Measurements from ENCODE around the gene GSTM4.

The GSTM4 gene

DNA sequence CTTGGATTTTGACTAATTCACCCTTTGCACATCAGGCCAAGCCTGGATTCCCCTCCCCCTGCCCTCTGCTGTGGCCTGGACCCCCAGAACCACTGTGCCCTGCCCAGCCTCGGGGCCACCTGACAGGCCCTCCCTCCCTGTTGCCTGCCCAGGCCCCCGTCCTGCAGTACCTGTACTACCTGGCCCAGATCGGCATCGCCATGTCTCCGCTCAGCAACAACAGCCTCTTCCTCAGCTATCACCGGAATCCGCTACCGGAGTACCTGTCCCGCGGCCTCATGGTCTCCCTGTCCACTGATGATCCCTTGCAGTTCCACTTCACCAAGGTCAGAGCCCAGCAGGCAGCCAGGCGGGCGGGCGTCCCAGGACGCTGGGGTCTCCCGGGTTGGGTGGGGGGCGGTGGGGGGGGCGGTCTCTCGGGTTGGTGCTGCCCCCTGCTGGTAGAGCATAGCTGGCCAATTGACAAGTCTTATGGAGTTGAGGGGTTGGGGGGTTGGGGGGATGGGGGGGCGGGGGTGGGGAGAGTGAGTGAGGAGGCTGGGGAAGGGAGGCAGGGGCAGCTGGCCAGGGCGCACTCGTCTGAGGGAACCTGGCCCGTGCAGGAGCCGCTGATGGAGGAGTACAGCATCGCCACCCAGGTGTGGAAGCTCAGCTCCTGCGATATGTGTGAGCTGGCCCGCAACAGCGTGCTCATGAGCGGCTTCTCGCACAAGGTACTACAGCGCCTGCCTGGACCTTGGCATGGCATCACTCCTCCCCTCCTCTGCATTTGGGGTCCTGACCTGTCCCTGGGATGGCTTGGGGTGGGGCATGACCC, 25.6 kb upstream of the GSTM4 start:
- DNase-seq (ENCODE audit: low read depth) = no peak
- no peak overlapping the region for H3K4me3 ChIP-seq (ENCODE audit: low read depth, low read length)
- TF ChIP-seq, protein P1, sequence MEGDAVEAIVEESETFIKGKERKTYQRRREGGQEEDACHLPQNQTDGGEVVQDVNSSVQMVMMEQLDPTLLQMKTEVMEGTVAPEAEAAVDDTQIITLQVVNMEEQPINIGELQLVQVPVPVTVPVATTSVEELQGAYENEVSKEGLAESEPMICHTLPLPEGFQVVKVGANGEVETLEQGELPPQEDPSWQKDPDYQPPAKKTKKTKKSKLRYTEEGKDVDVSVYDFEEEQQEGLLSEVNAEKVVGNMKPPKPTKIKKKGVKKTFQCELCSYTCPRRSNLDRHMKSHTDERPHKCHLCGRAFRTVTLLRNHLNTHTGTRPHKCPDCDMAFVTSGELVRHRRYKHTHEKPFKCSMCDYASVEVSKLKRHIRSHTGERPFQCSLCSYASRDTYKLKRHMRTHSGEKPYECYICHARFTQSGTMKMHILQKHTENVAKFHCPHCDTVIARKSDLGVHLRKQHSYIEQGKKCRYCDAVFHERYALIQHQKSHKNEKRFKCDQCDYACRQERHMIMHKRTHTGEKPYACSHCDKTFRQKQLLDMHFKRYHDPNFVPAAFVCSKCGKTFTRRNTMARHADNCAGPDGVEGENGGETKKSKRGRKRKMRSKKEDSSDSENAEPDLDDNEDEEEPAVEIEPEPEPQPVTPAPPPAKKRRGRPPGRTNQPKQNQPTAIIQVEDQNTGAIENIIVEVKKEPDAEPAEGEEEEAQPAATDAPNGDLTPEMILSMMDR (IDR thresholded peaks at IDR 0.05; ENCODE audit: insufficient read depth, low read depth, low read length, missing control alignments) = peak; percentile 9

DNA sequence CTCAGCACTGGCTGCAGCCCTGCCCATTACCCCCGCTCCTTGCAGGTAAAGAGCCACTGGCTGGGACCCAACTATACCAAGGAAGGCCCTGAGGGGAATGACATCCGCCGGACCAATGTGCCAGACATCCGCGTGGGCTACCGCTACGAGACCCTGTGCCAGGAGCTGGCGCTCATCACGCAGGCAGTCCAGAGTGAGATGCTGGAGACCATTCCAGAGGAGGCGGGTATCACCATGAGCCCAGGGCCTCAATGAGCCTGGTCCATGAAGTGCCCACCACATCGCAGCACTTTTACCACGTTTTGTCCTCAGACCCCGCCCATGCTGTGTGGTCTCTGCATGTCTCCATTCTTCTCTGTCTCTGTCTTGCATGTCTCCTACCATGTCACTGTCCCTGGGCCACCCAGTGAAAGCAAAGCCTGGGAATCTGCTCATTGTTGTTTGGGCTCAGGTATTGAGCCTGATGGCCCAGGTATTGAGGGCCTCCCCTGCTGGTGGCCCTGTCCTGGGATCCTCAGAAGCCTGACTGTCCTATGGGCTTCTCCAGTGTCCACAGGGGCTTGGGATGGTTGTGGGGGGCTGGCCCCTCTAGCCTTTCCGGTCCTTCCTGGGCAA, 24.9 kb upstream of the GSTM4 start:
- TF ChIP-seq, protein P1 (IDR thresholded peaks at IDR 0.05; ENCODE audit: insufficient read depth, low read depth, low read length, missing control alignments) = no peak
- DNase-seq (ENCODE audit: low read depth) = no peak
- H3K4me3 ChIP-seq (ENCODE audit: low read depth, low read length) = no peak overlapping the region

DNA sequence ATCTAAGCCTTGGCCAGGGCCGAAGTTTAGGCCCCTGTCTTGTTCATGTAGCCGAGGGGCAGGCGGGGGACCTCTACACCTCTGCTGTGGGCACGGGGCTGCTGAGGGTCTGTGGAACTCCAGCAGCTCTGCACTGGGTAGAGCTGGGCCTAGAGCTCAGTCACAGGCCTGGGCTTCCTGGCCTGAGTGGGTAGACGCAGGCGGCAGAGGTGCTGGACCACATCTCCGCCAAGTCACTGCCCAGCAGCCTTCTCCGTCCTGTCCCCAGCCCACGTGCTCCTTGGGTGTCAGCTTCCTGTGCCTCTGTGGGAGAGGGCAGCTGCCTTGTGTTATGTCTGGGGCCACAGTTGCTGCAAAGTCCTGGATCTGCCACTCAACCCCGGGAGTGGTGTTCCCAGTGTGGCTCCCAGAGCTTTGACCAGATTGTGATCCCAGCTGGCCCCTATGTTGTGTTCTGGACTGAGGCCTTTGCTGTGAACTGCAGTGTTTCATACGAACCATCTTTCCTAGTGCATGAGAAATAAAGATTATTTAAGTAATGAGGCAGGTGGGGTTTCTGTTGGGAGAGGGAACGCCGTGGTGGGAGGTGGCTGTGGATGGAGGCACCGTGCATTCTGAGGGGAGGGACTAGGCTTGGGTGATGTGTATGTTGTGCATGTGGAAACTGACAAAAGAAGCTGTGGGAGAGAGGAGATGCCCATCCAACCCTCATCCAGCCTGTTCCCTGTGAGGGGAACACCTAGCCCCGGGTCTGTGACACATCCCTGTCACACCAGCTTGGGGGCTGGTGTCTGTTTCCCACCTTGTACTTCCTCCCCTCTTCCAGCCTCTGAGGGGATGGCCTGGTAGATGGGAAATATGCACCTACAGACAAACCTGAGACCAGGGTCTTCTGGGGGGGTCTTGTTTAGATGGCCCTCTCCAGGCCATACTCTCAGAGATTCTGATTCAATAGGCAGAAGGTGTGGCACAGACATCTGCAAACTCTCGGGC, 24.1 kb upstream of the GSTM4 start:
- H3K4me3 ChIP-seq (ENCODE audit: low read depth, low read length) = no peak overlapping the region
- DNase-seq (ENCODE audit: low read depth) = no peak
- TF ChIP-seq, protein P1 (IDR thresholded peaks at IDR 0.05; ENCODE audit: insufficient read depth, low read depth, low read length, missing control alignments) = no peak

DNA sequence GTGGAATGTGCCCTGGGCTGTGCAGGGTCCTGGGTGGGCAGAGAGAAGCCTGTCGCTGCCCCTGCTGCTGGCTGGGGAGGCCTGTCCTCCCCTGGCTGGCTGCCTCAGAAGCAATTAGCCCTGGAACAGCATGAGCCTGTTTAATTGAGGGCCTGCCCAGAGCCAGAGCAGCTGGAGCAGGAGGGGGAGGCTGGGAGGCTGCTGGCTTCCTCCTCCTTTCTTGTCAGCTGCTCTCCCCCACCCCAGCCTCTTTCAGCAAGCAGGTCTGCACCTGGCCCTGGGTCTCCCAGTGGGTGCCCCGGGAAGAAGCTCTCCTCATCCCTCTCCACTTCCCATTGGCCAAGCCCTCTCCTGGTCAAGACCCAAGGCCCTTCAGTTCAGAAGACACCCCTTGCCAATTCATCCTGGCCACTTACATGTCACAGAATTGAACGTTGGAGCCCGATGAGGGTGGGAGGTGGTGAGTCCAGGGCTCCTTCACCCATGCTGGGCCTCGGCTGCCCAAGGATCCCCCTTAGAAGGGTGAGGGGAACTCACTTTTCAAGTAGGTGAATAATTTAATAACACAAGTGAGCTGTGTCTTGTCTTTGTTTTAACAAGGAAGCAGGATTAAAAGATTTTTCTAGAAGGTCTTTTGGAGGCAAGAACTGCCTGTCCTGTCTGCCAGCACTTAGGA, 23.1 kb upstream of the GSTM4 start:
- no peak overlapping the region for H3K4me3 ChIP-seq (ENCODE audit: low read depth, low read length)
- TF ChIP-seq, protein P1 (IDR thresholded peaks at IDR 0.05; ENCODE audit: insufficient read depth, low read depth, low read length, missing control alignments) = no peak
- no peak for DNase-seq (ENCODE audit: low read depth)

DNA sequence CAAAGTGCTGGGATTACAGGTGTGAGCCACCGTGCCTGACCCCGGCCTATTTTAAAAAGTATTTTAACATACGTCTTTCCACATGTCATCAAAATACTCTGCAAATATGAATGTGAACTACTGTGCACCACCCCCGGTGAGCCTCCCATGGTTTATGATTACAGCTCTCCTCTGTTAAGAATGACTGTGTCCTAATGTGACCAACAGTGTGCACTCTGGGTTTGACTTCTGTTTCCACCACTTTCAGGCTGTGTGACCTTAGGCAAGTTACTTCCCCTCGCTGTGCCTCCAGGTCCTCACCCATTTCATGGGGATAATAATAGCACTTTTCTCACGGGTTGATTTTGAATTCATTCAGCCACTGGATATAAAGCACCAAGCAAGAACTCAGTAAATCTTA, 21.6 kb upstream of the GSTM4 start:
- TF ChIP-seq, protein P1 (IDR thresholded peaks at IDR 0.05; ENCODE audit: insufficient read depth, low read depth, low read length, missing control alignments) = no peak
- DNase-seq (ENCODE audit: low read depth) = peak; percentile 56
- no peak overlapping the region for H3K4me3 ChIP-seq (ENCODE audit: low read depth, low read length)

All from GM12865 (cell line).